ENCODE measurements around the gene LCLAT1. TPM values are rescaled to one million over a fixed set of nuclear protein-coding genes. Genes with fewer than 3 reads are reported as not detected.
A peak's percentile ranks its signal among the peaks of the same experiment; 100 is the strongest.

The LCLAT1 gene
- total and polyA plus RNA-seq, 12 donors, result 1.9 to 23.0 (median 14.6) TPM

- 84 to 97% (median 95%) methylated on average over 4 of the region's 4 CpGs for WGBS, 4 donors
- no peaks in the 10 kb centered on the region for H3K4me1 ChIP-seq (replicated peaks in 1 of 2)
- intact Hi-C loops (cut with DNase I), result no loop called here
- H3K9me3 ChIP-seq (replicated peaks in 1 of 3), result no peaks in the 10 kb centered on the region
- TF ChIP-seq POLR2A (IDR thresholded peaks at IDR 0.05), result no peak
- TF ChIP-seq, protein P1, sequence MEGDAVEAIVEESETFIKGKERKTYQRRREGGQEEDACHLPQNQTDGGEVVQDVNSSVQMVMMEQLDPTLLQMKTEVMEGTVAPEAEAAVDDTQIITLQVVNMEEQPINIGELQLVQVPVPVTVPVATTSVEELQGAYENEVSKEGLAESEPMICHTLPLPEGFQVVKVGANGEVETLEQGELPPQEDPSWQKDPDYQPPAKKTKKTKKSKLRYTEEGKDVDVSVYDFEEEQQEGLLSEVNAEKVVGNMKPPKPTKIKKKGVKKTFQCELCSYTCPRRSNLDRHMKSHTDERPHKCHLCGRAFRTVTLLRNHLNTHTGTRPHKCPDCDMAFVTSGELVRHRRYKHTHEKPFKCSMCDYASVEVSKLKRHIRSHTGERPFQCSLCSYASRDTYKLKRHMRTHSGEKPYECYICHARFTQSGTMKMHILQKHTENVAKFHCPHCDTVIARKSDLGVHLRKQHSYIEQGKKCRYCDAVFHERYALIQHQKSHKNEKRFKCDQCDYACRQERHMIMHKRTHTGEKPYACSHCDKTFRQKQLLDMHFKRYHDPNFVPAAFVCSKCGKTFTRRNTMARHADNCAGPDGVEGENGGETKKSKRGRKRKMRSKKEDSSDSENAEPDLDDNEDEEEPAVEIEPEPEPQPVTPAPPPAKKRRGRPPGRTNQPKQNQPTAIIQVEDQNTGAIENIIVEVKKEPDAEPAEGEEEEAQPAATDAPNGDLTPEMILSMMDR (IDR thresholded peaks at IDR 0.05), result no peak
- no peak overlapping the region for H3K27ac ChIP-seq
- DNase-seq, result no peak
- no peaks in the 10 kb centered on the region for H3K27me3 ChIP-seq
- no peaks in the 10 kb centered on the region for H3K36me3 ChIP-seq (replicated peaks in 1 of 2)
- no peak overlapping the region for H3K4me3 ChIP-seq
Measured at GRCh38 chr2:30663321-30663720, 216.3 kb downstream of the LCLAT1 start.

DNA sequence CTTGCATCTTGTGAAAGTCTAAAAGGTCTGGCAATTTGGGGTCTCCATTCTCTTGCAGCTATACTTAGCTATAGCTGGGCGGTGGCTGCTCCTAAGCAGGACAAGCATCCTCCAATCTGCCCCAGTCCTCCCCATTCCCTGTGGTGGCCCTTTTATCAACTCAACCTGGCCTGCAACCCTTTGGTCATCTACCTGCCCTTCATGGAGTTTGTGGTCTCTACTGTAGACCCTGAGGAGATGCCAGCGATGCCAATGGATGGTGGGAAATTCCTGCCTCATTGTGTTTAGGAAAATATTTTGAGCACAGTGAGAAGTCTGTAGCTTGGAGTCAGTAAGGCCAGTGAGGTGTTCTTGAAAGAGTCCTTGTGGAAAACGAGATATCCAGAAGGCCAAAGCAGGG lies 216.8 kb downstream of the LCLAT1 start:
- H3K4me1 ChIP-seq (replicated peaks in 1 of 2), result no peaks in the 10 kb centered on the region
- intact Hi-C loops (cut with DNase I), result no loop called here
- TF ChIP-seq, protein P1 (IDR thresholded peaks at IDR 0.05), result no peak
- no peak for TF ChIP-seq POLR2A (IDR thresholded peaks at IDR 0.05)
- no peaks in the 10 kb centered on the region for H3K9me3 ChIP-seq (replicated peaks in 1 of 3)
- no peak overlapping the region for H3K4me3 ChIP-seq
- H3K36me3 ChIP-seq (replicated peaks in 1 of 2), result no peaks in the 10 kb centered on the region
- no peak for DNase-seq
- H3K27me3 ChIP-seq, result no peaks in the 10 kb centered on the region
- WGBS, 4 donors, result 75 to 81% (median 78%) methylated on average over 3 of the region's 3 CpGs
- no peak overlapping the region for H3K27ac ChIP-seq

- Histone ChIP-seq H3K27me3 (no peaks in the 10 kb centered on the region), H3K36me3 (replicated peaks in 1 of 2) (no peaks in the 10 kb centered on the region), H3K27ac (no peak overlapping the region), H3K4me3 (no peak overlapping the region), H3K4me1 (replicated peaks in 1 of 2) (no peaks in the 10 kb centered on the region), H3K9me3 (replicated peaks in 1 of 3) (no peaks in the 10 kb centered on the region)
- DNase-seq, result no peak
- WGBS, 4 donors, result 69 to 85% (median 80%) methylated on average over 8 of the region's 8 CpGs
- no peak for TF ChIP-seq POLR2A (IDR thresholded peaks at IDR 0.05)
- TF ChIP-seq, protein P1 (IDR thresholded peaks at IDR 0.05), result no peak
- intact Hi-C loops (cut with DNase I), result no loop called here
Measured at GRCh38 chr2:30664761-30665358, 217.8 kb downstream of the LCLAT1 start.

GRCh38 chr2:30665761-30666265 lies 218.8 kb downstream of the LCLAT1 start:
- Histone ChIP-seq H3K27ac (peak overlapping the region in 1 of 5 donors; percentile 31), H3K36me3 (replicated peaks in 1 of 2) (no peaks in the 10 kb centered on the region), H3K27me3 (no peaks in the 10 kb centered on the region), H3K9me3 (replicated peaks in 1 of 3) (no peaks in the 10 kb centered on the region), H3K4me3 (no peak overlapping the region), H3K4me1 (replicated peaks in 1 of 2) (no peaks in the 10 kb centered on the region)
- intact Hi-C loops (cut with DNase I), result no loop called here
- 75 to 92% (median 84%) methylated on average over 3 of the region's 3 CpGs for WGBS, 4 donors
- TF ChIP-seq POLR2A (IDR thresholded peaks at IDR 0.05), result no peak
- TF ChIP-seq, protein P1 (IDR thresholded peaks at IDR 0.05), result no peak
- no peak for DNase-seq

Data from adrenal gland (tissue), 12 donors.